NT2/D1 (cell line): Measurements from ENCODE around the gene KDM4B.

ENCODE experiments used
- SUZ12 ChIP-seq: IDR thresholded peaks from 2 replicates; pipeline ENCODE4 v1.6.1; 2011; ENCODE audit not compliant: insufficient read length, insufficient read depth; ENCODE audit errors: extremely low read depth
- YY1 ChIP-seq: IDR thresholded peaks from 2 replicates; pipeline ENCODE4 v1.6.1; 2011; ENCODE audit not compliant: insufficient read length, insufficient read depth

- TF ChIP-seq YY1 (no peak), SUZ12 (no peak)
These were observed 56.1 kb downstream of the KDM4B start for GRCh38 chr19:5025027-5025426.
